Raji (cell line): ENCODE results near the gene S100PBP.

Source experiments
- POLR2A ChIP-seq: IDR thresholded peaks from 2 replicates; pipeline ENCODE4 v1.6.1; 2011; ENCODE audit warnings: low read depth, low read length, control low read depth; ENCODE audit not compliant: insufficient read depth

S100PBP gene

DNA sequence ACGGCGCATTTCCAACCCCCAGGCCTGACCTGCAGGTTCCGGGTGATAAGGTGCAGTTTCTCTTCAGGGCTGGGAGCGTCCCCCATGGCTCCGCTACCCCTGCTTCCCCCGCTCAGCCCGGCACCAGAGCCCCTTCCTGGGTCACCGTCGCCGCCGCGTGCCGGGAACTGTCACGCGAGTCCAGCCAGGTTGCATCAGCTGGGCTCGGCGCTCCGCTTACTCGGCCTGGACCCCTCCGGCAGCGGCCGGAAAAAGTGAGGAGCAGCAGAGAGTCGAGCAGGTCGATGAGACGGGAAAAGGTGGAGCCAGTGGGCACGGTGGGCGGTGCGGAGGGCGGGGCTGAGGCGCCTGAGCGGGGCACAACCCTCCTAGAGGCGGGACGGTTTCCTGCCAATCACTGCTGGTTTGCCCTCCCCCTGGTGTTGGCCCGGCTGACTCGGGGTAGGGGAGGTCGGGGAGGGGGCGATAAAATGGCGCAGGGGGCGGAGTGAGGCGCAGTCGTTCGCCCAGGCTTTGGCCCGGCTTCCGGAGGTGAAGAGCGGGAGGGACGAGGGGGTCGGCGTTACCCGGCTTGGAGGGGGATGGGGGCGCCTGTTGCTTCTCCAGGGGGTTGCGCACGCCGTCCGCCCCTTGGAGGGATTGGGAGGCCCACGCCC, at the start of gene S100PBP, which contains the start of gene YARS1:
Gene S100PBP, plus strand, starts transcription at position 495 of the 656 bp plus-strand sequence. CDS start 8,447 bp downstream, outside the sequence.
Gene YARS1, minus strand, starts transcription at position 200 of the 656 bp plus-strand sequence. Its CDS starts 114 bp downstream, at position 86.
- peak; percentile 71 for TF ChIP-seq POLR2A

DNA sequence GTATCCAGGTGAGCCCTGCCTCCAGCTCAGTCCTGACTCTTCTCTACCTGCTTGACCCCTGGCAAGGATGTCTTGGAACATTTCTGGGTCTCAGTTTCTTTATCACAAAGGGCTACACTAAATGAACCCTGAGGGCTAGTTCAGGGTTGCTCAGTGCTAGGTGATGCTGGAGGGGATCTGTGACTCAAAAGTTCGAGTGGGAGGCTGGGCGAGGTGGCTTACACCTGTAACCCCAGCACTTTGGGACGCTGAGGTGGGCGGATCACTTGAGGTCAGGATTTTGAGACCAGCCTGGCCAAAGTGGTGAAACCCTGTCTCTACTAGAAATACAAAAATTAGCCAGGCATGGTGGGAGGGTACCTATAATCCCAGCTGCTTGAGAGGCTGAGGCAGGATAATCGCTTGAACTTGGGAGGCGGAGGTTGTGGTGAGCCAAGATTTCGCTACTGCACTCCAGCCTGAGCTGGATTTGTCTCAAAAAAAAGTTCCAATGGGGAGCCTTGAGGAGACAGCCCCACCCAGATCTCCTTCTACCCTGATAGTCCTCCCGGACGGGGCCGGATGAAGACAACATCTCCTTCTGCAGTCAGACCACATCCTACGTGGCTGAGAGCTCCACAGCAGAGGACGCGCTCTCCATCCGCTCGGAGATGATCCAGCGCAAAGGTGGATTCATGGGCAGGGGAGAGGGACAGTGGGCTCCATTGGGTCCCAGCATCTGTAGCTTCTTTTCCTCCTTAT, 49.2 kb upstream of the S100PBP start:
- no peak for TF ChIP-seq POLR2A

DNA sequence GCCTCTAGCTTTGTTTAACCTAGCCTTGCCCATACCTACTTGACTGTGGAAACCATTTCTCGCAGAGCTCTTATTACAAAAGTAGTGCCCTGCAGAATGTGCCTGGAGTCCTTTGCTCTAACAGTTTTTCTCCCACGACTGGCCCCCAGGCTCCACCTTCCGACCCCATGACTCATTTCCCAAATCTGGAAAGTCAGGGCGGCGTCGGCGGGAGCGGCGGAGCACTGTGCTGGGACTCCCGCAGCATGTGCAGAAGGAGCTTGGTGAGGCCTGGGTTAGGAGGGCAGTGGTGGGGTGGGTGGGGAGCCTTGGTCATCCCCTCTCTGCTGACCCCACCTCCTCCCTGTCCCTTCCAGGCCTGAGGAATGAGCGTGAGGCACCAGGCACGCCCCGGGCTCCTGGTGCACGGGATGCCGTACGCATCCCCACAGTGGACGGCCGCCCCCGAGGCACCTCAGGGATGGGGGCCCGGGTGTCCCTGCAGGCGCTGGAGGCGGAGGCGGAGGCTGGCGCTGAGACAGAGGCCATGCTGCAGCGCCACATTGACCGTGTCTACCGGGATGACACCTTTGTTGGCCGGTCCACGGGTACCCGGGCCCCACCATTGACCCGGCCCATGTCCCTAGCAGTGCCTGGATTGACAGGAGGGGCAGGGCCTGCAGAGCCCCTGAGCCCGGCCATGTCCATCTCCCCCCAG, 47.8 kb upstream of the S100PBP start:
- TF ChIP-seq POLR2A, result no peak

DNA sequence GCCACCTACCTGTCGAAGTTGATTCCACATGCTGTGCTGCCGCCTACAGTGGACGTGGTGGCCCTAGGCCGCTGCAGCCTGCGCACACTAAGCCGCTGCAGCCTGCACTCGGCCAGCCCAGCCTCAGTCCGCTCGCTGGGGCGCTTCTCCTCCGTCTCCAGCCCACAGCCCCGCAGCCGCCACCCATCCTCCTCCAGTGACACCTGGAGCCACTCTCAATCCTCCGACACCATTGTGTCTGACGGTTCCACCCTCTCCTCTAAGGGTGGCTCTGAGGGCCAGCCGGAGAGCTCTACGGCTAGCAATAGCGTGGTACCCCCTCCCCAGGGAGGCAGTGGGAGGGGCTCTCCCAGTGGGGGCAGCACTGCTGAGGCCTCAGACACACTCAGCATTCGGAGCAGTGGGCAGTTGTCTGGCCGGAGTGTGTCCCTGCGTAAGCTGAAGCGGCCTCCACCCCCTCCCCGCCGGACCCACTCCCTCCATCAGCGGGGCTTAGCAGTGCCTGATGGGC, 47.2 kb upstream of the S100PBP start:
- no peak for TF ChIP-seq POLR2A

DNA sequence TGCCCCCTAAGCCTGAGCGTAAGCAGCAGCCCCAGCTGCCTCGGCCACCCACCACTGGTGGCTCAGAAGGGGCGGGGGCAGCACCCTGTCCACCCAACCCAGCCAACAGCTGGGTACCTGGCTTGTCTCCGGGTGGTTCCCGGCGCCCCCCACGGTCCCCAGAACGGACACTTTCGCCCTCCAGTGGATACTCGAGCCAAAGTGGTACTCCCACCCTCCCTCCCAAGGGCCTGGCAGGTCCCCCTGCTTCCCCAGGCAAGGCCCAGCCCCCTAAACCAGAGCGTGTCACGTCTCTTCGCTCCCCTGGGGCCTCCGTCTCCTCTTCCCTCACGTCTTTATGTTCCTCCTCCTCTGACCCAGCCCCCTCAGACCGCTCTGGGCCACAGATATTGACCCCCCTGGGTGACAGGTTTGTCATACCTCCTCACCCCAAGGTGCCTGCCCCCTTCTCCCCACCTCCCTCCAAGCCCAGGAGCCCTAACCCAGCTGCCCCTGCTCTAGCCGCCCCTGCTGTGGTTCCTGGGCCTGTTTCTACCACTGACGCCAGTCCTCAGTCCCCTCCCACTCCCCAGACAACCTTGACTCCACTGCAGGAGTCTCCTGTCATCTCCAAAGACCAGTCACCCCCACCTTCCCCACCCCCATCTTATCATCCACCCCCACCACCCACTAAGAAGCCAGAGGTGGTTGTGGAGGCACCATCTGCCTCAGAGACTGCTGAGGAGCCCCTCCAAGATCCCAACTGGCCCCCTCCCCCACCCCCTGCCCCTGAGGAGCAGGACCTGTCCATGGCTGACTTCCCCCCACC, 46.5 kb upstream of the S100PBP start:
- no peak for TF ChIP-seq POLR2A

DNA sequence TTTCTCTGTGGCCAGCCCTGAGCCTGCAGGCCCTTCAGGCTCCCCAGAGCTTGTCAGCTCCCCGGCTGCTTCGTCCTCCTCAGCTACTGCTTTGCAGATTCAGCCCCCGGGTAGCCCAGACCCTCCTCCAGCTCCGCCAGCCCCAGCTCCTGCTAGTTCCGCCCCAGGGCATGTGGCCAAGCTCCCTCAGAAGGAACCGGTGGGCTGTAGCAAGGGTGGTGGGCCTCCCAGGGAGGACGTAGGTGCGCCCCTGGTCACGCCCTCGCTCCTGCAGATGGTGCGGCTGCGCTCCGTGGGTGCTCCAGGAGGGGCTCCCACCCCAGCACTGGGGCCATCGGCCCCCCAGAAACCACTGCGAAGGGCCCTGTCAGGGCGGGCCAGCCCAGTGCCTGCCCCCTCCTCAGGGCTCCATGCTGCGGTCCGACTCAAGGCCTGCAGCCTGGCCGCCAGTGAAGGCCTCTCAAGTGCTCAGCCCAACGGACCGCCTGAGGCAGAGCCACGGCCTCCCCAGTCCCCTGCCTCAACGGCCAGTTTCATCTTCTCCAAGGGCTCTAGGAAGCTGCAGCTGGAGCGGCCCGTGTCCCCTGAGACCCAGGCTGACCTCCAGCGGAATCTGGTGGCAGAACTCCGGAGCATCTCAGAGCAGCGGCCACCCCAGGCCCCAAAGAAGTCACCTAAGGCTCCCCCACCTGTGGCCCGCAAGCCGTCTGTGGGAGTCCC, 45.7 kb upstream of the S100PBP start:
- no peak for TF ChIP-seq POLR2A

DNA sequence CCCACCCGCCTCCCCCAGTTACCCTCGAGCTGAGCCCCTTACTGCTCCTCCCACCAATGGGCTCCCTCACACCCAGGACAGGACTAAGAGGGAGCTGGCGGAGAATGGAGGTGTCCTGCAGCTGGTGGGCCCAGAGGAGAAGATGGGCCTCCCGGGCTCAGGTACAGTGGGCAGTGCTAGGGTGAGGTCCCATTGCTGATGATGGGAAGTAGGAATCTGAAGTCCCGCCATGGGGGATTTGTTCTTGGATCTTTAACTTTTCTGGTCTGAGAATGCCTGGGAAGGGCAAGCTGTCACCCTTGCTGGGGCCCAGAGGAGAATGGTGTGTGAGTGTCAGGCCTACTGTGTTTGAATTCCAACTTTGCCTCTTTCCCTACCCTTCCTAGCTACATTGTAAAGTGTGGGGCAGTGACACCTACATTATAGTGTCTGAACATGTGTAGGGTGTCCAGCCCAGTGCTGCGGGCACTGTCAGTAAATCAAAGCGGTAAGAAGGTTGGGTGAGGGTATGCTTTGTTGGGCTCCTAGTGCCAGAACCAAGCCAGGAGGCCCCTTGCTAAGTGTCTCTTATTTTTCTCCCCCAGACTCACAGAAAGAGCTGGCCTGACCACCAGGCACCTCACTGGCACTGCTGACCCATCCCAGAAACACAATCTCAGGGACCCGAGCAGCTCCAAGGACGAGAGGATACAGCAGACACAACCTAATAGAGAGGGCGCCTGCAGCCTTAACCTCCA, 45.0 kb upstream of the S100PBP start:
- TF ChIP-seq POLR2A, result no peak

DNA sequence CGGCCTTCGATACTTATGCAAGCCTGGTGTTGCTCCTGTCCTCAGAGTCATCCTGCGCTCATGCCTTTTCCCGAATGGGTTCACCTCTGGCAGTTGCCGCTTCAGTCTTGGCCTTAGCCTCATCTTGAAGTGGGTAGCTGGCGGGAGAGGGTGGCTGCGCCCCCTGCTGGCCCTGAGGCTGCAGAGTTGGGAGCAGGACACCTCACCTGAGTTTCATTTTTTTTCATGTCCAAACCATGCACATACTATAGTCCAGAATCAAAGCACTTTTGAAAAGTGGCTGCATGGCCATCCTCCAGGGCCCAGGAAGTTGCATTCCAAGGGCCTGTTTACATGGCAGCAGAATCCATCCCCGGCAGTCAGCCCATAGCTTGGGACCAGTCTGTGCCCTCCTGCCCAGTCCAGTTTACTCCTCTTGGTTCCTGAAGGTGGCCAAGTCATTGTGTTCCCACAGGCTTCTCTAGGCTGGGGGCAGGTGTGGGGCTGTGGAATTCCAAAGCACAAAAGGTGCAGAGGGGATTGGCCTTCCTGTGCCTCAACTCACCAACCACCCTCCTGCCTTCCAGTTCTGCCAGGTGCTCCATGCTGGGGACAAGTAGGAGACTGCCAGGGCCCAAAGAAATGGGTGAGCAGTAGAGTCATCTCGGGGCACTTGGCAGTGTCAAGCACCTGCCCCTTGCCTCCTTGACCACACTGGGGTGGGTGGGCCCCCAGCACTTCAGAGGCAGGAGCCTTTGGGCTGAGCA, 44.3 kb upstream of the S100PBP start:
- TF ChIP-seq POLR2A, result no peak

DNA sequence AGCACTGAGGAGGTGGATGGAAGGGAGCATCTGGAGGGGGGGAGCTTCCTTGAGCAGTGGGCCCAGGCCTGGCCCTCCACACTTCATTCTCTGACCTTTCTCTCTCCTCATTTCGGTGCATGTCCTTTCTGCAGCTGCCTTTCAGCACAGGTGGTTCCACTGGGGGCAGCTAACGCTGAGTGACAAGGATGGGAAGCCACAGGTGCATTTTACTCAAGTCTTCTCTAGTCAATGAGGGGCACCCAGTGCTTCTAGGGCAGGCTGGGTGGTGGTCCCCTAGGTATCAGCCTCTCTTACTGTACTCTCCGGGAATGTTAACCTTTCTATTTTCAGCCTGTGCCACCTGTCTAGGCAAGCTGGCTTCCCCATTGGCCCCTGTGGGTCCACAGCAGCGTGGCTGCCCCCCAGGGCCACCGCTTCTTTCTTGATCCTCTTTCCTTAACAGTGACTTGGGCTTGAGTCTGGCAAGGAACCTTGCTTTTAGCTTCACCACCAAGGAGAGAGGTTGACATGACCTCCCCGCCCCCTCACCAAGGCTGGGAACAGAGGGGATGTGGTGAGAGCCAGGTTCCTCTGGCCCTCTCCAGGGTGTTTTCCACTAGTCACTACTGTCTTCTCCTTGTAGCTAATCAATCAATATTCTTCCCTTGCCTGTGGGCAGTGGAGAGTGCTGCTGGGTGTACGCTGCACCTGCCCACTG, 43.5 kb upstream of the S100PBP start:
- TF ChIP-seq POLR2A, result no peak

DNA sequence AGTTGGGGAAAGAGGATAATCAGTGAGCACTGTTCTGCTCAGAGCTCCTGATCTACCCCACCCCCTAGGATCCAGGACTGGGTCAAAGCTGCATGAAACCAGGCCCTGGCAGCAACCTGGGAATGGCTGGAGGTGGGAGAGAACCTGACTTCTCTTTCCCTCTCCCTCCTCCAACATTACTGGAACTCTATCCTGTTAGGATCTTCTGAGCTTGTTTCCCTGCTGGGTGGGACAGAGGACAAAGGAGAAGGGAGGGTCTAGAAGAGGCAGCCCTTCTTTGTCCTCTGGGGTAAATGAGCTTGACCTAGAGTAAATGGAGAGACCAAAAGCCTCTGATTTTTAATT, 43.0 kb upstream of the S100PBP start:
- no peak for TF ChIP-seq POLR2A

DNA sequence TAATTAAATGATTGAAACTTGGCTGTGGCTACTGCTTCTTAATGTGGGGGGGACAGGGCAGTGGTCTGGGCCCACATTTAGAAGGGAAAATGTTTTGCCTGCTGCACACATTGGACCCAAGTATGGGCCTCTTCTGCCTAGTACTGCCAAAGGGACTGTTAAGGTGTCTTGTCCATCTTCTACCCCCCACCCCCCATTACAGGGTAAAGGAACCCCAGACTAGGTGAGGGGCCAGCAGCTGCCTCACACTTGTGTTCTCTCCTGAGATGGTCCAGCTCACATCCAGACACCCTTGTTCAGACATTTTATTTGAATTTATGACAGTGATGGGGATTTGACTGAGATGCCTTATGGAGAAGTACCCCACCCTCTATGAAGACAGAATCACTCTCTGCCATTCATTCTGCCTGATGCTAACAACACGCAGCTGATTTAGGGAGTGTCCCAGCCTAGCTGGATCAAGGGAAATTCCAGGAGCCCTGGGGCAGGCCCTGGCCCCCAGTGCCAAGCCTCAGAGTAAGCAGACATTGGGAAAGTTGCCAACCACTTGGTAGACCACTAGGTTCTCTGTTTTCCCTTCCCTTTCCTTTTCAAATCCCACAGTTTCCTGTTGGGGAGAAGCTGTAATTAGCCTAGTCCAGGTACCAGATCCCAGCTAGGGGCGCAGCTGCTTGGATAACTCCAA, 42.4 kb upstream of the S100PBP start:
- no peak for TF ChIP-seq POLR2A
